ENCODE measurements around the gene PHACTR2.
"Not testable (repeated sequence)": the region's sequence is repeated elsewhere in the genome, so short reads cannot be mapped to it uniquely, and the experiment has no call there.

PHACTR2 gene

GRCh38 chr6:143677891-143678791 is at the start of gene PHACTR2:
Gene PHACTR2 (plus strand): TSS chr6:143677965. CDS start chr6:143678164, 199 bp downstream.
- in situ Hi-C loops (cut with MboI; ENCODE audit: low sequenced_read_pairs, unreplicated experiment) = no loop called here
- peak; percentile 79 for DNase-seq (ENCODE audit: low spot score)
- no peak for TF ChIP-seq CTCF (IDR thresholded peaks at IDR 0.05; ENCODE audit: borderline replicate concordance, control extremely low read depth, extremely low read depth, insufficient read depth, missing control alignments)

GRCh38 chr6:143629104-143630080 is 48.4 kb upstream of the PHACTR2 start:
- in situ Hi-C loops (cut with MboI; ENCODE audit: low sequenced_read_pairs, unreplicated experiment) = no loop called here
- TF ChIP-seq CTCF (IDR thresholded peaks at IDR 0.05; ENCODE audit: borderline replicate concordance, control extremely low read depth, extremely low read depth, insufficient read depth, missing control alignments) = no peak
- DNase-seq (ENCODE audit: low spot score) = no peak

- in situ Hi-C loops (cut with MboI; ENCODE audit: low sequenced_read_pairs, unreplicated experiment); DNase-seq (ENCODE audit: low spot score): not testable (repeated sequence)
These were observed 46.6 kb upstream of the PHACTR2 start for GRCh38 chr6:143631196-143631595.

GRCh38 chr6:143632894-143633293 is 44.9 kb upstream of the PHACTR2 start:
- no peak for TF ChIP-seq CTCF (IDR thresholded peaks at IDR 0.05; ENCODE audit: borderline replicate concordance, control extremely low read depth, extremely low read depth, insufficient read depth, missing control alignments)
- no peak for DNase-seq (ENCODE audit: low spot score)
- in situ Hi-C loops (cut with MboI; ENCODE audit: low sequenced_read_pairs, unreplicated experiment) = no loop called here

- in situ Hi-C loops (cut with MboI; ENCODE audit: low sequenced_read_pairs, unreplicated experiment) = no loop called here
- no peak for TF ChIP-seq CTCF (IDR thresholded peaks at IDR 0.05; ENCODE audit: borderline replicate concordance, control extremely low read depth, extremely low read depth, insufficient read depth, missing control alignments)
- DNase-seq (ENCODE audit: low spot score) = no peak
These were observed 43.3 kb upstream of the PHACTR2 start for GRCh38 chr6:143634486-143634885.

GRCh38 chr6:143637691-143638090 is 40.1 kb upstream of the PHACTR2 start:
- no peak for DNase-seq (ENCODE audit: low spot score)
- in situ Hi-C loops (cut with MboI; ENCODE audit: low sequenced_read_pairs, unreplicated experiment) = no loop called here
- TF ChIP-seq CTCF (IDR thresholded peaks at IDR 0.05; ENCODE audit: borderline replicate concordance, control extremely low read depth, extremely low read depth, insufficient read depth, missing control alignments) = no peak
